Testis (tissue), 3 donors: ENCODE results near the gene MED16. TPM values are rescaled to one million over a fixed set of nuclear protein-coding genes. Genes with fewer than 3 reads are reported as not detected.

ENCODE experiments used
- DNase-seq: peaks from one replicate; pipeline ENCODE4 v3.0.0-alpha.2; 2019
- H3K27ac ChIP-seq, 2 donors: fragments of 200-600 bp; sonication (generic); one replicate each; pipeline ENCODE4 v1.5.1; 2019
- H3K27me3 ChIP-seq: fragments of 200-600 bp; sonication (generic); one replicate; pipeline ENCODE4 v1.5.1; 2019
- H3K36me3 ChIP-seq: fragments of 200-600 bp; sonication (generic); one replicate; pipeline ENCODE4 v1.5.1; 2017; ENCODE audit warnings: low read depth; ENCODE audit errors: missing control alignments
- H3K4me1 ChIP-seq: fragments of 200-600 bp; sonication (generic); one replicate; pipeline ENCODE4 v1.5.1; 2019
- H3K4me3 ChIP-seq, 2 donors: fragments of 200-600 bp; sonication (generic); one replicate each; pipeline ENCODE4 v1.5.1; 2017 to 2019
- H3K9me3 ChIP-seq: fragments of 200-600 bp; sonication (generic); one replicate; pipeline ENCODE4 v1.5.1; 2017
- POLR2A ChIP-seq: fragments of 450-650 bp; IDR thresholded peaks from one replicate; pipeline ENCODE4 v1.6.1; 2017; ENCODE audit warnings: antibody characterized with exemption, mild to moderate bottlenecking, moderate library complexity
- WGBS, 2 donors: methylation state at CpG; one replicate each; pipeline ENCODE4 v1.1.5; 2018; 5-methylcytosine and 5-hydroxymethylcytosine counted together
- intact Hi-C: fragments of 100-400 bp; cut with DNase I; formaldehyde crosslinking; loops from one replicate; pipeline ENCODE4 v1.15.1; 2023; ENCODE audit warnings: low total_unique reads
- polyA plus RNA-seq: library from polyadenylated mRNA; stranded (reverse); fragments of 350-450 nt; fragmentation: Illumina TruSeq; extraction: RNeasy Lipid Tissue Mini Kit (QIAGEN cat#74804); gene quantifications from one replicate; pipeline ENCODE4 v1.2.3, GENCODE V29; 2014; ENCODE audit warnings: low read depth, low replicate concordance; ENCODE audit not compliant: insufficient read depth
- total RNA-seq, 2 donors: library from RNA; depleted of rRNA; stranded (reverse); fragments of >200 nt; gene quantifications; one replicate each; pipeline ENCODE4 v1.2.3, GENCODE V29; 2016
- TF ChIP-seq, protein P1 (sequence below), 3 experiments: fragments of 450-650 bp in 2 of 3; fragments of 200-600 bp in 1 of 3; sonication (generic) in 1 of 3; IDR thresholded peaks; one replicate each; pipeline ENCODE4 v1.5.1; 2016 to 2019; ENCODE audit warnings: antibody characterized with exemption in 3 of 3, mild to moderate bottlenecking in 2 of 3, moderate library complexity in 1 of 3

The MED16 gene
- total and polyA plus RNA-seq, 3 donors from 2014 or later = 50.7 to 124 (median 94.7) TPM

DNA sequence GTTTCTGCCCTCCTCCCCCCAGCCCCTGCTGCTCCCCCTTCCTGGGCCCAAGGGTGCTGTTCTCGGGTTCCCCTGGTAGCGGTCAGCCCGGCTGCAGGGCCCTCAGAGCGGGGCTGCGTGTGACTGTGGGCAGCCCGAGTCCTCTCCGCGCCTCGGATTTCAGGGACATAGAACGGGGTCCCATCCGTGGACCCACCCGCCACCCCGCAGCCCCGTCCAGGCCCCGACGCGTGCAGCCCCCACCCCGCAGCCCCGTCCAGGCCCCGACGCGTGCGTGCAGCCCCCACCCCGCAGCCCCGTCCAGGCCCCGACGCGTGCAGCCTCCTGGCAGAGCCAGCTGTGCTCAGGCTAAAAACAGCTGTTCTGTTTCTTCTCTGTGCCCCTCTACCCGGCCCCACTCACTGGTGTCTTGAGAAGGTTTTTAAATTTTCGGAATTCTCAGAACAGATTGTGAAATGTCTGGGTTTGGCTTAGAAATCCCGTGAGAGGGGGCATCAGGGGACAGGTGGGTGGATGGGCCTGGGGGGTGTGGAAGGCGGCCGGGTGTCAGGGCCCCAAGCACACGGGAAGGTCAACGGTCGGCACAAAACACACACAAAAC, 57.7 kb downstream of the MED16 start:
- no peaks in the 10 kb centered on the region for H3K9me3 ChIP-seq
- no peak for DNase-seq
- intact Hi-C loops = no loop called here
- H3K4me1 ChIP-seq = no peaks in the 10 kb centered on the region
- H3K27me3 ChIP-seq = no peaks in the 10 kb centered on the region
- H3K4me3 ChIP-seq = no peak overlapping the region
- no peaks in the 10 kb centered on the region for H3K36me3 ChIP-seq
- TF ChIP-seq POLR2A = no peak
- TF ChIP-seq, protein P1, sequence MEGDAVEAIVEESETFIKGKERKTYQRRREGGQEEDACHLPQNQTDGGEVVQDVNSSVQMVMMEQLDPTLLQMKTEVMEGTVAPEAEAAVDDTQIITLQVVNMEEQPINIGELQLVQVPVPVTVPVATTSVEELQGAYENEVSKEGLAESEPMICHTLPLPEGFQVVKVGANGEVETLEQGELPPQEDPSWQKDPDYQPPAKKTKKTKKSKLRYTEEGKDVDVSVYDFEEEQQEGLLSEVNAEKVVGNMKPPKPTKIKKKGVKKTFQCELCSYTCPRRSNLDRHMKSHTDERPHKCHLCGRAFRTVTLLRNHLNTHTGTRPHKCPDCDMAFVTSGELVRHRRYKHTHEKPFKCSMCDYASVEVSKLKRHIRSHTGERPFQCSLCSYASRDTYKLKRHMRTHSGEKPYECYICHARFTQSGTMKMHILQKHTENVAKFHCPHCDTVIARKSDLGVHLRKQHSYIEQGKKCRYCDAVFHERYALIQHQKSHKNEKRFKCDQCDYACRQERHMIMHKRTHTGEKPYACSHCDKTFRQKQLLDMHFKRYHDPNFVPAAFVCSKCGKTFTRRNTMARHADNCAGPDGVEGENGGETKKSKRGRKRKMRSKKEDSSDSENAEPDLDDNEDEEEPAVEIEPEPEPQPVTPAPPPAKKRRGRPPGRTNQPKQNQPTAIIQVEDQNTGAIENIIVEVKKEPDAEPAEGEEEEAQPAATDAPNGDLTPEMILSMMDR (IDR thresholded peaks at IDR 0.05) = no peak
- WGBS, 2 donors = 33 to 71% methylated on average over 7 to 36 of the region's 36 CpGs
- no peak overlapping the region for H3K27ac ChIP-seq

DNA sequence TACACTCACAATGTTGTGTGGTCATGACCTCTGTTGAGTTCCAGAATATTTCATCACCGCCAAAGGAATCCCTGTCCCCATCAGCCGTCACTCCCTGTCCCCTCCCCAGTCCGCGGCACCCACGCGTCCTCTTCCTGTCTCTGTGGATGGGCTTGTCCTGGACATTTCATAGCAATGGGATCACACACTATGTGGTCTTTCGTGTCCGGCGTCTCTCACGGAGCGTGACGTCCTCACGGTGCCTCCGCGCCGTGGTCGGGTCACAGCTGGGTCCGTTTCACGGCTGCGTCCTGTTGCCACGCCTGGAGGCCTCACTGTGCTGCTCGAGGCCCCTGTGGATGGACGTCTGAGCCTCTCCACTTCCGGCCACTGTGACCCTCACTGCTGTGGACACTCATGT, 58.8 kb downstream of the MED16 start:
- 83 to 85% methylated on average over 24 of the region's 24 CpGs for WGBS, 2 donors
- H3K4me1 ChIP-seq = no peaks in the 10 kb centered on the region
- H3K27me3 ChIP-seq = no peaks in the 10 kb centered on the region
- no peaks in the 10 kb centered on the region for H3K9me3 ChIP-seq
- no peak for DNase-seq
- H3K36me3 ChIP-seq = no peaks in the 10 kb centered on the region
- TF ChIP-seq, protein P1 (IDR thresholded peaks at IDR 0.05) = no peak
- TF ChIP-seq POLR2A = no peak
- no peak overlapping the region for H3K27ac ChIP-seq
- no peak overlapping the region for H3K4me3 ChIP-seq
- intact Hi-C loops = no loop called here

DNA sequence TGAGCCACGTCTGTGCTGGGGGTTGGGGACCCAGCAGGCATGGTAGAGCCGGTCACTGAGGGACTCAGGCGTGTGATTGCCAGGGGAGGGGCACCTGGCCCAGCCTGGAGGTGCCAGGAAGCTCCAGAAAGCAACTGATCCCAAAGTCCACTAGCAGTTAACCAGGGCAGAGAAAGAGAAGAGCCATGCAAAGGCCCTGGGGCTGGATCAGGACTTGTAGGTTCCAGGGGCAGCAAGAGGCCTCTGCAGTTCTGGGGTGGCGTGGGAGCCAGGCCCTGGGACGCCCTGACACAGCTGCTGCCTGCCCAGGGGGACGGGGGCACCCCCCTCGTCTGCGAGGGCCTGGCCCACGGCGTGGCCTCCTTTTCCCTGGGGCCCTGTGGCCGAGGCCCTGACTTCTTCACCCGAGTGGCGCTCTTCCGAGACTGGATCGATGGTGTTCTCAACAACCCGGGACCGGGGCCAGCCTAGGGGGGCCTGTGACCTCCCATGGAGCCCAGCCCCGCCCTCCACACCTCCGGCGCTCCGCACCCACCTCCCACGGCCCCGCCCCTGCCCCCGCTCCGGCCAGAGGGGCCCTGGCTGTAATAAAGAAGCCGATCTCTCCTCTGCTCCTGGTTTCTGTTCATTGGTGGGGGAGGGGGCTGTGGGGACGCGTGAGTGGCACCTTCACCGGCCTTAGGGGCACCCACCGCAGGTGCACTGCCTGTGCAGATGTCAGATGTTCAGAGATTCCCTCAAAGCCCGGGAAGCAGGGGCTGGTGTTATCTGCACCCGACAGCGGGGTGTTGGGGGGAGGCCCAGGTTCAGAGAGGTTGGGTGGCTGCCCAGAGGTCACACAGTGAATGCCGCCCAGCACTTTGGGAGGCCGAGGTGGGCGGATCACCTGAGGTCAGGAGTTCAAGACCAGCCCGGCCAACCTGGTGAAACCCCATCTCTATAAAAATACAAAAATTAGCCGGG, 61.3 kb downstream of the MED16 start:
- DNase-seq = no peak
- intact Hi-C loops = no loop called here
- no peak overlapping the region for H3K4me3 ChIP-seq
- 47 to 64% methylated on average over 16 to 38 of the region's 38 CpGs for WGBS, 2 donors
- no peak for TF ChIP-seq POLR2A
- TF ChIP-seq, protein P1 (IDR thresholded peaks at IDR 0.05) = no peak
- H3K27ac ChIP-seq = no peak overlapping the region
- H3K9me3 ChIP-seq = no peaks in the 10 kb centered on the region
- H3K36me3 ChIP-seq = no peaks in the 10 kb centered on the region
- no peaks in the 10 kb centered on the region for H3K4me1 ChIP-seq
- no peaks in the 10 kb centered on the region for H3K27me3 ChIP-seq

DNA sequence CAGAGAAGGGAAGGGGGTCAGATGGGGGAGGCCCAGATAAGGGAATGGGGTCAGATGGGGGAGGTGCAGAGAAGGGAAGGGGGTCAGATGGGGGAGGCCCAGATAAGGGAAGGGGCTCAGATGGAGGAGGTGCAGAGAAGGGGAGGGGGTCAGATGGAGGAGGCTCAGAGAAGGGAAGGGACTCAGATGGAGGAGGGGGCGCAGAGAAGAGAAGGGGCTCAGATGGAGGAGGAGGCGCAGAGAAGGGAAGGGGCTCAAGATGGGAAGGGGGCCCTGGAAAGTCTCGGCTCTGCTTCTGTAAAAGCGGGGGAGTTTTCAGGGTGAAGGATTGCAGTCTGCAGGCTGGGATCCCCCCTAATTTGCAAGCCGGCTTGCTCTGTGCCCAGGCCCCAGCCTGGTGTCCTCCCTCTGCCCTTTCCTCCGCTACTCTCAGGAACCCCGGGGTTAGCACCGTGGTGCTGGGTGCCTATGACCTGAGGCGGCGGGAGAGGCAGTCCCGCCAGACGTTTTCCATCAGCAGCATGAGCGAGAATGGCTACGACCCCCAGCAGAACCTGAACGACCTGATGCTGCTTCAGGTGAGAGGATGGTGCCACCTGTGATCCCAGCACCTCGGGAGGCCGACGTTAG, 63.7 kb downstream of the MED16 start:
- H3K27me3 ChIP-seq = no peaks in the 10 kb centered on the region
- H3K36me3 ChIP-seq = no peaks in the 10 kb centered on the region
- no peak for DNase-seq
- 73 to 77% methylated on average over 18 of the region's 18 CpGs for WGBS, 2 donors
- no peak for TF ChIP-seq POLR2A
- TF ChIP-seq, protein P1 (IDR thresholded peaks at IDR 0.05) = no peak
- intact Hi-C loops = no loop called here
- no peak overlapping the region for H3K4me3 ChIP-seq
- no peak overlapping the region for H3K27ac ChIP-seq
- no peaks in the 10 kb centered on the region for H3K9me3 ChIP-seq
- no peaks in the 10 kb centered on the region for H3K4me1 ChIP-seq
